Measurements from ENCODE around the gene RNASE8.

RNASE8 gene

DNA sequence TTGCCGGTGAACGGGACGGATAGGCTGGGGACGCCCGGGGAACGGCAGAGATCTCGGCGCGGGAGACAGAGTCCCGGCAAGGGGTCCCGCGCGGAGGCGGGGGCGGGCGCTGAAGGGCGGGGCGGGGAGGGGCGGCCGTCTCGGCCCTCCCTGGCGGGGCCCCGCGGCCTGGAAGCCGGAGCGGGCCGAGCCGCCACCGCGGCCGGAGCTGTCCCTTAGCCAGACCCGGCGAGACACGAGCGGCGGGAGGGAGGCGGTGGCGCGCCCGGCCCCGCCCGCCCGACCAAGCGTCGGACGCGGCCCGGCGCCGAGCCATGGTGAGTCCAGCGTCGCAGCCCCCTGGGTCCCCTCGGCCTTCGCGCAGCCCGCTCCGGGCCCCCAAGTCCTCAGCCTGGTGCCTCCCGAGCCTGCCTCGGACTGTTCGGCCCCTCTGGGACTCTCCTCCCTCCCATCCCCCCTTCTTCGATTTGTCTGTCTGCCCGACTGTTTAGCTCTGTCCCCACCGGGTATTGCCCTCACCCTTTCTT lies 12.5 kb downstream of the RNASE8 start, which contains the start of gene ARHGEF40:
ARHGEF40 (plus strand) TSS at position 222 of the 527 bp plus-strand sequence; CDS start at position 315, 93 bp downstream.
- H3K4me3 ChIP-seq (ENCODE audit: low read depth in 1 of 2, low read length in 1 of 2): peak within 1 kb of the TSS; percentile 74 to 81
- H3K36me3 ChIP-seq: no peaks in the 10 kb centered on the region
- peak within 1 kb of the TSS; percentile 86 for H3K27ac ChIP-seq
- no peaks in the 10 kb centered on the region for H3K9me3 ChIP-seq
- H3K4me1 ChIP-seq (ENCODE audit: control insufficient read depth in 1 of 2, insufficient read depth in 1 of 2, low read depth in 1 of 2, low read length in 1 of 2): peaks cover 38 to 41% of the 10 kb centered on the region in 2 experiments
- TF ChIP-seq, protein P1, sequence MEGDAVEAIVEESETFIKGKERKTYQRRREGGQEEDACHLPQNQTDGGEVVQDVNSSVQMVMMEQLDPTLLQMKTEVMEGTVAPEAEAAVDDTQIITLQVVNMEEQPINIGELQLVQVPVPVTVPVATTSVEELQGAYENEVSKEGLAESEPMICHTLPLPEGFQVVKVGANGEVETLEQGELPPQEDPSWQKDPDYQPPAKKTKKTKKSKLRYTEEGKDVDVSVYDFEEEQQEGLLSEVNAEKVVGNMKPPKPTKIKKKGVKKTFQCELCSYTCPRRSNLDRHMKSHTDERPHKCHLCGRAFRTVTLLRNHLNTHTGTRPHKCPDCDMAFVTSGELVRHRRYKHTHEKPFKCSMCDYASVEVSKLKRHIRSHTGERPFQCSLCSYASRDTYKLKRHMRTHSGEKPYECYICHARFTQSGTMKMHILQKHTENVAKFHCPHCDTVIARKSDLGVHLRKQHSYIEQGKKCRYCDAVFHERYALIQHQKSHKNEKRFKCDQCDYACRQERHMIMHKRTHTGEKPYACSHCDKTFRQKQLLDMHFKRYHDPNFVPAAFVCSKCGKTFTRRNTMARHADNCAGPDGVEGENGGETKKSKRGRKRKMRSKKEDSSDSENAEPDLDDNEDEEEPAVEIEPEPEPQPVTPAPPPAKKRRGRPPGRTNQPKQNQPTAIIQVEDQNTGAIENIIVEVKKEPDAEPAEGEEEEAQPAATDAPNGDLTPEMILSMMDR (IDR thresholded peaks at IDR 0.05): no peak
- H3K27me3 ChIP-seq: peaks cover 81% of the 10 kb centered on the region

DNA sequence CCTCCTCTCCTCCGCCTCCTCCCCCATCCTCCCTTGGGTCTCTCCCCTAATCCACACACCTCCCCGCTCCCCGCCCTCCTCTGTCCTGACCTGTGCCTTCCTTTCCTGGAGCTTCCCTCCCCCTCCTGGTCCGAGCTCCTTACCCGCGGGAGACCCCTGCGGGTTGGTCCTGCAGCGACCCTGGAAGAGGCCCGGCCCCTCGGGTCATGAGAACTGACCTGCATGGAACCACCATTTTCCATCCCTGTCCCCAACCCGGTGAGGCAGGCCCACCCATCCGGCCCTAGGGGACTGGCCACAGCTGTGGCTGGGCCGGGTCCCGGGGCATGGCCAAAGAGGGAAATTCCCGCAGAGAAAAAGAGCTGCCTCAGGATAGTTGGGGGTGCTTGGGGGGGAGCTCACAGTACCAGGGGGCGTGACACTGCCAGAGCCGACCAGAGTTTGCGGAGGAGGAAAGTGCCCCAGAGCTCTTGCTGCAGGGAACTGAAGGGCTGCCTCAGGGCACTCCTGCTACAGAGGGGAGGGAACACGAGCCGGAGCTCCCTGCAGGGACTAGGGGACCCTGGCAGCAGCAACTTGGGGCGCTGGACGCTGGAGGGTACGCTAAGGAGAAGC lies 13.1 kb downstream of the RNASE8 start:
- Histone ChIP-seq H3K27me3 (peaks cover 75% of the 10 kb centered on the region), H3K4me1 (ENCODE audit: control insufficient read depth in 1 of 2, insufficient read depth in 1 of 2, low read depth in 1 of 2, low read length in 1 of 2) (peaks cover 38 to 41% of the 10 kb centered on the region in 2 experiments), H3K9me3 (no peaks in the 10 kb centered on the region), H3K4me3 (ENCODE audit: low read depth in 1 of 2, low read length in 1 of 2) (peak overlapping the region; percentile 74 to 81), H3K36me3 (no peaks in the 10 kb centered on the region), H3K27ac (peak overlapping the region; percentile 86)
- TF ChIP-seq, protein P1 (IDR thresholded peaks at IDR 0.05): no peak

DNA sequence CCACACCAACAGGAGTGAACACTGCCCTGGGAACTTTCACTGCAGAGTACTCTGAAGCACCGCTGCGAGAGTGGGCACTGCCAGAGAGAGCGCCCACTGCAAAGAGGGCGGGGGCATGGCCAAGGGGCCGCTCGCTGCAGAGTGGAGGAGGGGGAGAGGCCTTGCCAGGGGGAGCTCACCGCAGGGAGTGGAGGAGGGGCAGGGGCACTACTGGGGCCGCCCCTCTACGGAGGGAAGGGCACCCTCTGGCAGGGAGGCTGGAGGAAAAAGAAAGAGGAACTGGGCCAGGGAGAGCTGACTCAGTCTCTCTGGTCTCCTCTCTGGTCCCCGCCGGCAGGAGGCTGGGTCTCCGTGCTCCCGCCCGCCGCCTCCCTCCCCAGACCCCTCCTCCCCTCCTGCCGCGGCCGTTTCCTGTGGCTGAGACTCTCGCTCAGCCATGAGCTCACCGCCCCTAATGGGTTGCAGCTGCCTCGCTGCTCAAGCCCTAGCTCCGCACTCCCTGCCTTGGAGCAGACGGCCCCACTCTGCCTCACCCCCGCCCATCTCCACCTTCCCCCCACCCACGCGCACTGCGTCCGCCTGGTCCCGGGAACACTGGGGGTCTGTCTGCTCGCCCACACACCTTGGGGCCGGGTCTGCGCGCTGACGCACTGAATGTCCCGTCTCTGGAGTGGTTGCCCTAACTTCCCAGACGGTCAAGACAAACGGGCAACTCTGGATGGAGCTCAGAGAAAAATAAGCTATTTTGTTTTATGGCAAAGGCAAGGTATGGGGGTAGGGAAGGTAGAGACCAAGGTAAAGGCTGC lies 13.8 kb downstream of the RNASE8 start:
- Histone ChIP-seq H3K4me3 (ENCODE audit: low read depth in 1 of 2, low read length in 1 of 2) (peak overlapping the region; percentile 74 to 81), H3K4me1 (ENCODE audit: control insufficient read depth in 1 of 2, insufficient read depth in 1 of 2, low read depth in 1 of 2, low read length in 1 of 2) (peaks cover 38 to 41% of the 10 kb centered on the region in 2 experiments), H3K9me3 (no peaks in the 10 kb centered on the region), H3K36me3 (peaks cover 6% of the 10 kb centered on the region), H3K27ac (peak overlapping the region; percentile 86), H3K27me3 (peaks cover 69% of the 10 kb centered on the region)
- TF ChIP-seq, protein P1 (IDR thresholded peaks at IDR 0.05): peak; percentile 68

DNA sequence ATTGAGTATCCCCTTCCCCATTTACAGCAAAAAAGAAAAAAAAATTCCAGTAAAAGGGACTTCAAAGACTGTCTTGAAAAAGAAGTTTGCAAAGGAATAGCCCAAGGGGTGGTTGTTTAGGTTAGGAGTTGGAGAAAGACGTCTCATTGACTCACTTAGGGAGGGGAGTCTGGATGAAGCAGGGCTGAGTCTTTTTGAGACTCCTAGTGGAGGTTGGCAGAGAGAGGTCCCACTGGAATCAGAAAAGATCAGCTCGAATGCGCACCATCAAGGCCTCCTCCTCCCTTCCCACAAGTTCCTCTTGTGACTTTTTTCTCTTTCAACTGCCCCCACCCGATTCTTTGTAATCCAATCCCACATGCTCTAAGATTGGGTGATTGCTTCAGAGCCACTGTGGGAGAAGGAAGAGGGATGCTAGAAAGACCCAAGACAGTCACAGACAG lies 14.4 kb downstream of the RNASE8 start:
- Histone ChIP-seq H3K4me1 (ENCODE audit: control insufficient read depth in 1 of 2, insufficient read depth in 1 of 2, low read depth in 1 of 2, low read length in 1 of 2) (peaks cover 38 to 41% of the 10 kb centered on the region in 2 experiments), H3K27ac (peak overlapping the region; percentile 86), H3K27me3 (peaks cover 63% of the 10 kb centered on the region), H3K4me3 (ENCODE audit: low read depth in 1 of 2, low read length in 1 of 2) (peak overlapping the region; percentile 74 to 81), H3K36me3 (peaks cover 8% of the 10 kb centered on the region), H3K9me3 (no peaks in the 10 kb centered on the region)
- TF ChIP-seq, protein P1 (IDR thresholded peaks at IDR 0.05): no peak

DNA sequence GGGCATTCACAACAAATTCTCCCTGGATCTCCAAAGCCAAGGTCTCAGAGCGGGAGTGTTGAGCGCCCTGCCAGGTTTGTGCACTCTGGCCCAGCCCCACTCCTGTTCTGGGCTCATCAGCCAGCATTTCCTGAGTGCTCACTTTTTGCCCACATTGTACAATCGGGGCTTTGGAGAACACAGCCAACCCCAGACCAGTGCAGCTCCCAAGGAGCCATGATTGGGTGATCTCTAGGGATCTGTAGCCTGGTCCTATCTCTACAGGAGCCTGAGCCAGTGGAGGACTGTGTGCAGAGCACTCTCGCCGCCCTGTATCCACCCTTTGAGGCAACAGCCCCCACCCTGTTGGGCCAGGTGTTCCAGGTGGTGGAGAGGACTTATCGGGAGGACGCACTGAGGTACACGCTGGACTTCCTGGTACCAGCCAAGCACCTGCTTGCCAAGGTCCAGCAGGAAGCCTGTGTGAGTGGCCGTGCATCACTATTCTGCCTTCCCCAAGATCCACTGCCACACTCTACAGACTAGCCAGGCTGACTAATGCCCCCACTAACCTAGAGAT lies 15.2 kb downstream of the RNASE8 start:
- TF ChIP-seq, protein P1 (IDR thresholded peaks at IDR 0.05): no peak
- Histone ChIP-seq H3K27ac (peak overlapping the region; percentile 86), H3K4me1 (ENCODE audit: control insufficient read depth in 1 of 2, insufficient read depth in 1 of 2, low read depth in 1 of 2, low read length in 1 of 2) (peaks cover 38 to 41% of the 10 kb centered on the region in 2 experiments), H3K36me3 (peaks cover 12% of the 10 kb centered on the region), H3K4me3 (ENCODE audit: low read depth in 1 of 2, low read length in 1 of 2) (peak overlapping the region in 1 of 2 experiments; percentile 81), H3K27me3 (peaks cover 55% of the 10 kb centered on the region), H3K9me3 (no peaks in the 10 kb centered on the region)

Data from neutrophil (primary cell).